Brain microvascular endothelial cell (primary cell): ENCODE measurements around the gene ADGRE2.
A peak's percentile ranks its signal among the peaks of the same experiment; 100 is the strongest.
"Not testable (repeated sequence)": the region's sequence is repeated elsewhere in the genome, so short reads cannot be mapped to it uniquely, and the experiment has no call there.

Experiments used
- DNase-seq: peaks from one replicate; pipeline ENCODE4 v3.0.0-alpha.2; 2020
- H3K27ac ChIP-seq: fragments of 250-450 bp; sonication (Bioruptor Pico); 2 replicates; pipeline ENCODE4 v1.5.1; 2020; ENCODE audit warnings: mild to moderate bottlenecking, moderate library complexity
- H3K27me3 ChIP-seq: fragments of 250-450 bp; sonication (Bioruptor Pico); replicated peaks from 2 replicates; pipeline ENCODE4 v1.5.1; 2020; ENCODE audit warnings: mild to moderate bottlenecking
- H3K36me3 ChIP-seq: fragments of 250-450 bp; sonication (Bioruptor Pico); replicated peaks from 2 replicates; pipeline ENCODE4 v1.5.1; 2020; ENCODE audit warnings: mild to moderate bottlenecking
- H3K4me3 ChIP-seq: 2 replicates; pipeline ENCODE4 v1.5.1; 2011; ENCODE audit warnings: low read depth, mild to moderate bottlenecking, control low read depth, low read length, moderate library complexity
- in situ Hi-C: cut with HindIII; loops from 2 replicates; pipeline ENCODE4 v1.10.0; 2017; ENCODE audit warnings: low sequenced_read_pairs, low pct_ligation_motif_present
- TF ChIP-seq, protein P1 (sequence below): IDR thresholded peaks from 2 replicates; pipeline ENCODE4 v1.5.1; 2011; ENCODE audit warnings: low read depth, mild to moderate bottlenecking, moderate library complexity, low read length, control low read depth, inconsistent platforms; ENCODE audit errors: missing control alignments

ADGRE2 gene

DNA sequence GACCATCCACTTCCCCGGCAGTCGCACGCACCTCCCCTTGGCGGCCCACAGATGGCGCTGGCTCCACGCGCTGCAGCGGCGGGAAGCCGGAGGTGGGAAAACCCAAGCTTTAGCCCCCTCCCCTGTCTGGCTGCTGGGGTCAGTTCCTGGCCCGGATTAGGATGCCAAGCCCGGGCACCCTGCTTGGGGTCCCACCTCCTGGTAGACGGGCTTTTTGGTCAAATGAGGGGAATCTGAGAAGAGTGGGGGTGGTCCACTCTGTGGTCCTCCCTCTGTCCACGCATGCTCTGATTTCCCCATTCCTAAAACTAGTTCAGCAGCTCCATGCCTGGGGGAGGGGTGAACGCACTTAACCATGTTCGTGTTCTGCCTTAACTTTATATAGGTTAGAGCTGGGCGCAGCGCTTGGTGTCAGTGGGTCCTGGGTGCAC lies 8.1 kb upstream of the ADGRE2 start:
- Histone ChIP-seq H3K27me3 (no peaks in the 10 kb centered on the region), H3K27ac (no peak overlapping the region), H3K36me3 (no peaks in the 10 kb centered on the region), H3K4me3 (no peak overlapping the region)
- TF ChIP-seq, protein P1, sequence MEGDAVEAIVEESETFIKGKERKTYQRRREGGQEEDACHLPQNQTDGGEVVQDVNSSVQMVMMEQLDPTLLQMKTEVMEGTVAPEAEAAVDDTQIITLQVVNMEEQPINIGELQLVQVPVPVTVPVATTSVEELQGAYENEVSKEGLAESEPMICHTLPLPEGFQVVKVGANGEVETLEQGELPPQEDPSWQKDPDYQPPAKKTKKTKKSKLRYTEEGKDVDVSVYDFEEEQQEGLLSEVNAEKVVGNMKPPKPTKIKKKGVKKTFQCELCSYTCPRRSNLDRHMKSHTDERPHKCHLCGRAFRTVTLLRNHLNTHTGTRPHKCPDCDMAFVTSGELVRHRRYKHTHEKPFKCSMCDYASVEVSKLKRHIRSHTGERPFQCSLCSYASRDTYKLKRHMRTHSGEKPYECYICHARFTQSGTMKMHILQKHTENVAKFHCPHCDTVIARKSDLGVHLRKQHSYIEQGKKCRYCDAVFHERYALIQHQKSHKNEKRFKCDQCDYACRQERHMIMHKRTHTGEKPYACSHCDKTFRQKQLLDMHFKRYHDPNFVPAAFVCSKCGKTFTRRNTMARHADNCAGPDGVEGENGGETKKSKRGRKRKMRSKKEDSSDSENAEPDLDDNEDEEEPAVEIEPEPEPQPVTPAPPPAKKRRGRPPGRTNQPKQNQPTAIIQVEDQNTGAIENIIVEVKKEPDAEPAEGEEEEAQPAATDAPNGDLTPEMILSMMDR: peak; percentile 77
- no peak for DNase-seq
- in situ Hi-C loops: no loop called here

DNA sequence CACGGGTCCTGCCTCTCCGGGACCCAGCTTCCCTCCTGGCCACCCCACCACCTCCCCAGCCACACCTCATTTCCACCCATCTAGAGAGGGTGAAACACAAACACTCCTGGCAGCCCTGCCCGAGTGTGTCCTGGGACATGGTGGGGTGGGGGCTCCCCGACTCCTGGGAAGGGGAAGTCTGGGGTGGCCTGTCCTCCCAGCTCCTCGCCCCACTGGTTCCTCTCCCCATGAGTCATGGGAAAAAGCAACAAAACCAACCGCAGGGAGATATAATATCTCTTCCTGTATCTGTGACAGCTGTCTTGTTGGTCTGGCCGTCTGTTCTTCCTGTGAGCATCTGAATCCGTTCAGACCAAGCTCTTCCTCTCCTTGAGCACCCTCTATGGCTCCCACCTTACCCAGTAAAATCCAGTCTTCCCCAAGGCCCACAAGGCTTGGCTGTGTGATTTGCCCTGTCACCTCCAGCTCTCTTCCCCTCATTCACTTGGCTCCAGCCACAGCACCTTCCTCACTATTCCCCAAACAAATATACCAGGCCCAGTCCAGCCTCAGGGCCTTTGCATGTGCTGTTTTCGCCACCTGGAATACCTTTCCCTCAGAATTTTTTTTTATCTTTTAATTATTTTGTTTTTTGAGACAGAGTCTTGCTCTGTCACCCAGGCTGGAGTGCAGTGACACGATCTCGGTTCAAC lies 6.9 kb upstream of the ADGRE2 start:
- in situ Hi-C loops, H3K4me3 ChIP-seq: not testable (repeated sequence)
- peak; percentile 78 for DNase-seq

DNA sequence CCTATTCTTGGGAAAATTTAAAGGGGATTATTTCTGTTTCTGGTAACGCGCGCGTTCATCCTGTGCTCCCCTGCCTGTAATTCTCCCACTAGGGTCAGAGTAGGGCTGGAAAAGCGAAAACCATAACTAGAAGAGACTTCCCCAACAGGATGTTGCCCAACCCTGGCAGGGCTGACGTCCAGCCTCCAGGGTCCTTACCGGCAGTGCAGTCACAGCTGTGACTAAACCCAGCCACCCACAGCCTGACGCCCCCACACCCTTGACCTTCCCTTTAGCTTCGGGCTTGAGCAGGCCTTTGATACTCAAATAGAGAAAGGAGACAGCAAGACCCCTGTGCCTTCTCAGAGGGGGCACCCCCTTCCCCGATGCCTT lies 6.4 kb upstream of the ADGRE2 start:
- in situ Hi-C loops, H3K36me3 ChIP-seq, H3K27me3 ChIP-seq, H3K4me3 ChIP-seq: not testable (repeated sequence)
- peak; percentile 68 for DNase-seq
- H3K27ac ChIP-seq: peak overlapping the region; percentile 79

More for the DNA sequence above, 6.9 kb upstream of the ADGRE2 start:
- not testable (repeated sequence) for H3K27me3 ChIP-seq, H3K36me3 ChIP-seq
- peak overlapping the region; percentile 79 for H3K27ac ChIP-seq

DNA sequence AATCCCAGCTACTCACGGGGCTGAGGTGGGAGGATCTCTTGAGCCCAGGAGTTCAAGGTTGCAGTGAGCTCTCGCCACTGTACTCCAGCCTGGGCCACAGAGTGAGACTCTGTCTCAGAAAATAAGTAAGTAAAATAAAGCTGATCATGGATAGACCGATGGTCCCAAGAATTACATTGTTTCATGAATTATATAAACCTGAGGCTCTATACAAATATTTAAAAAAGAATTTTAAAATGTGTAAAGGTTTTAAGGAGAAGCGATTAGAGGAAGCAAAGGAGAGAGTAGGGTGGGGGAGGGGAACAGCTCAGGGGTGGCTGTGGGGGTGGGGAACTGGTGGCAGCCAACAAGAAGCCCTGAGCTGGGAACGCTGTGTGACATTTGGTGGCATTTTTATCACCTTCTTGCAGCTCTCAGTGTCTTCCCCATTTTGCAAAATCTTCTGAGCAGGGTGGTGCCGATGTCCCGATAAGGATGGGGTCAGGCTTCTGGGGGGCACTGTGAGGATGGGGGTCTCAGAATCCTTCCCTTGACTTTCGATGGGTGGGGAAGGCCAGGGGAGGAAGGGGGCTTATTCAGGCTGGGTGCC lies 5.1 kb upstream of the ADGRE2 start:
- H3K4me3 ChIP-seq, H3K27me3 ChIP-seq, H3K36me3 ChIP-seq, H3K27ac ChIP-seq, DNase-seq, in situ Hi-C loops: not testable (repeated sequence)

DNA sequence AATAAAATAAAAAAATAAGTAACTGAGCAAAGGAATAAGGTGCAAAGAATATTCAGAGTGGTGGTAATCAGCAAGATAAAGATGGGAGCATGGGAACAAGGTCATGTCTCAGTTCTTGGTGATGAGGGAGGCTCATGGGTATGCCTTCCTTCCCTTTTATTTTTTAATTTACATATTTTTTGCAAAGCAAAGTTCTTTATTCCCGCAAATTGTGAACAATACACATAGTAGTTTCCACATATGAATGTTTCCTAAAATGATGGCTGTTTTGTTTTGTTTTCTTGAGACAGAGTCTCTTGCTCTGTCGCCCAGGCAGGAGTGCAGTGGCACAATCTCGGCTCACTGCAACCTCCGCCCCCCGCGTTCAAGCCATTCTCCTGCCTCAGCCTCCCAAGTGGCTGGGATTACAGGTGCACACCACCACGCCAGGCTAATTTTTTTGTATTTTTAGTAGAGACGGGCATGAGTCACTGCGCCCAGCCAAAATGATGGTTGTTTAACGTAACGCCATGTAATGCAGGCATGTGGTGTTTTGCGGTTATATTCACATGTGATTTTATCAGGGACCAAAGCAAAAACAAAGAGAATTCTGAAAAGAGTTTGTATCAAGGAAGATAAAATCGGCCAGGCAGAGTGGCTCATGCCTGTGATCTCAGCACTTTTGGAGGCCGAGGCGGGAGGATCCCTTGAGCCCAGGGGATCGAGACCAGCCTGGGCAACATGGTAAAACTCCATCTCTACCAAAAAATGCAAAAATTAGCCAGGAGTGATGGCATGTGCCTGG lies 4.5 kb upstream of the ADGRE2 start:
- in situ Hi-C loops: no loop called here
- Histone ChIP-seq H3K27me3 (no peaks in the 10 kb centered on the region), H3K27ac (no peak overlapping the region), H3K36me3 (no peaks in the 10 kb centered on the region), H3K4me3 (no peak overlapping the region)
- DNase-seq: no peak
- TF ChIP-seq, protein P1: no peak

DNA sequence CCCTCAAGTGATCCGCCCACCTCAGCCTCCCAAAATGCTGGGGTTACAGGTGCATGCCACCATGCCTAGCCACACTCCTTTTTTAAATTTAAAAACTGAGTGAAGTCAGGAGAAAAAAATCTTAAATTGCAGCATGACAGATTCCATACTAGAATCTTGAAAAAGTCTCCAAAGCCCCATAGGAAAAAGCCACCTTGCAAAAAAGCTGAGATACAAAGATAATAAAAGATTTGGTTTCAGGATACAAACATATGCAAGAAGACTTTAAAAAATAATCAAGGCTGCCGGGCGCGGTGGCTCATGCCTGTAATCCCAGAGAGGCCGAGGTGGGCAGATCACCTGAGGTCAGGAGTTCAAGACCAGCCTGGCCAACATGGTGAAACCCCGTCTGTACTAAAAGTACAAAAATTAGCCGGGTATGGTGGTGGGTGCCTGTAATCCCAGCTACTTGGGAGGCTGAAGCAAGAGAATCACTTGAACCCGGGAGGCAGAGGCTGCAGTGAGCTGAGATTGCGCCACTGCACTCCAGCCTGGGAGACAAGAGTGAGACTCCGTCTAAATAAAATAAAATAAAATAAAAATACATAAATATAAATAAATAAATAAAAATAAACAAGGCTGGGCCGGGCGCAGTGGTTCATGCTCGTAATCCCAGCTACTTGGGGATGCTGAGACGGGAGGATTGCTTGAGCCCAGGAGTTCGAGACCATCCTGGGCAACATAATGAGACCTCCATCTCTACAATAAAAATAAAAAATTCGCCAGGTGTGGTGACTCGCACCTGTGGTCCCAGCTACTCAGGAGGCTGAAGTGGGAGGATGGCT lies 3.6 kb upstream of the ADGRE2 start:
- H3K27me3 ChIP-seq, H3K36me3 ChIP-seq, H3K27ac ChIP-seq, H3K4me3 ChIP-seq, DNase-seq, in situ Hi-C loops: not testable (repeated sequence)

DNA sequence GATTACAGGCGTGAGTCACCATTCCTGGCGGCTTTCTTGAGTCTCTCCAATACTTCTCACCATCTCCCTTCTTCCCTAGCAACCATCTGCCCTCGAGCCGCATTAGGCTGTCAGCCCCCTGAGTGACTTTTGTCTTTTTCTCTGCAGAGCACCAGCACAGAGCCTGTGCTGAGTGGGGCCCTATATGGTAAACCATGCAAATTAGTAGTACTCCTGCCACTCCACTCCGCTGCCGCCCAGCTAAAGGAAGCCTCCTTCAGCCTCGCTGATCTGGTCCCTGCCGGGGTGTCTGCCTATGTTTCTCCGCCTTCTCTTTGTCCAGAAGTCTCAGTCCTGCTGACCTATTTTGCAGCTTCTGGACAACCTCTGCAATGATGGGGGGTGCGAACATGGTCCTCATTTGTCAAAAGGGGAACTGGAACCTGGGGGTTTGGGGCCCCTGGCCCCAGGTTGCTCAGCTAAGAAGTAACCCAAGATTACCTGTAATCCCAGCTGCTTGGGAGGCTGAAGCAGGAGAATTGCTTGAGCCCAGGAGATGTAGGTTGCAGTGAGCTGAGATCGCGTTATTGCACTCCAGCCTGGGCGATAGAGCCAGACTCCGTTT lies 2.4 kb upstream of the ADGRE2 start:
- H3K27ac ChIP-seq, H3K4me3 ChIP-seq, H3K36me3 ChIP-seq, DNase-seq, in situ Hi-C loops, H3K27me3 ChIP-seq: not testable (repeated sequence)
